ENCODE measurements around the gene OR2T27. TPM values are rescaled to one million over a fixed set of nuclear protein-coding genes. Genes with fewer than 3 reads are reported as not detected.

OR2T27 gene
- total and polyA plus RNA-seq, 2 experiments from 2014 or later = not detected

Other genes with a start within 250 kb of the OR2T27 start
- not detected in 2 replicates for gene OR2T2, start 209.9 kb downstream of the OR2T27 start, total RNA-seq (2014; rRNA removed; shearing (Covaris generic))
- gene OR2T2, start 209.9 kb downstream of the OR2T27 start, polyA plus RNA-seq (2016; fragmentation: Nextera tagmentation; extraction: Ambion mirVana) = not detected in 2 replicates
- gene OR2T3, start 182.2 kb downstream of the OR2T27 start, total RNA-seq (2014; rRNA removed; shearing (Covaris generic)) = not detected in 2 replicates
- gene OR2T3, start 182.2 kb downstream of the OR2T27 start, polyA plus RNA-seq (2016; fragmentation: Nextera tagmentation; extraction: Ambion mirVana) = not detected in 2 replicates
- not detected in 2 replicates for gene OR2T5, start 166.9 kb downstream of the OR2T27 start, total RNA-seq (2014; rRNA removed; shearing (Covaris generic))
- gene OR2T5, start 166.9 kb downstream of the OR2T27 start, polyA plus RNA-seq (2016; fragmentation: Nextera tagmentation; extraction: Ambion mirVana) = not detected in 2 replicates
- not detected in 2 replicates for gene OR2G6, start 147.5 kb downstream of the OR2T27 start, total RNA-seq (2014; rRNA removed; shearing (Covaris generic))
- gene OR2G6, start 147.5 kb downstream of the OR2T27 start, polyA plus RNA-seq (2016; fragmentation: Nextera tagmentation; extraction: Ambion mirVana) = not detected in 2 replicates
- not detected in 2 replicates for gene OR2T29, start 92.8 kb downstream of the OR2T27 start, total RNA-seq (2014; rRNA removed; shearing (Covaris generic))
- gene OR2T29, start 92.8 kb downstream of the OR2T27 start, polyA plus RNA-seq (2016; fragmentation: Nextera tagmentation; extraction: Ambion mirVana) = not detected in 2 replicates
- not detected in 2 replicates for gene OR2T34, start 80.8 kb downstream of the OR2T27 start, total RNA-seq (2014; rRNA removed; shearing (Covaris generic))
- not detected in 2 replicates for gene OR2T34, start 80.8 kb downstream of the OR2T27 start, polyA plus RNA-seq (2016; fragmentation: Nextera tagmentation; extraction: Ambion mirVana)
- gene OR2T10, start 57.8 kb downstream of the OR2T27 start, total RNA-seq (2014; rRNA removed; shearing (Covaris generic)) = not detected in 2 replicates
- gene OR2T10, start 57.8 kb downstream of the OR2T27 start, polyA plus RNA-seq (2016; fragmentation: Nextera tagmentation; extraction: Ambion mirVana) = not detected in 2 replicates
- gene OR2T11, start 20.4 kb downstream of the OR2T27 start, total RNA-seq (2014; rRNA removed; shearing (Covaris generic)) = not detected in 2 replicates
- not detected in 2 replicates for gene OR2T11, start 20.4 kb downstream of the OR2T27 start, polyA plus RNA-seq (2016; fragmentation: Nextera tagmentation; extraction: Ambion mirVana)
- gene OR2T35, start 10.2 kb downstream of the OR2T27 start, total RNA-seq (2014; rRNA removed; shearing (Covaris generic)) = not detected in 2 replicates
- not detected in 2 replicates for gene OR2T35, start 10.2 kb downstream of the OR2T27 start, polyA plus RNA-seq (2016; fragmentation: Nextera tagmentation; extraction: Ambion mirVana)
- gene OR14I1, start 47.2 kb upstream of the OR2T27 start, total RNA-seq (2014; rRNA removed; shearing (Covaris generic)) = not detected in 2 replicates
- gene OR14I1, start 47.2 kb upstream of the OR2T27 start, polyA plus RNA-seq (2016; fragmentation: Nextera tagmentation; extraction: Ambion mirVana) = not detected in 2 replicates
- not detected in 2 replicates for gene LYPD8, start 100.2 kb upstream of the OR2T27 start, total RNA-seq (2014; rRNA removed; shearing (Covaris generic))
- gene LYPD8, start 100.2 kb upstream of the OR2T27 start, polyA plus RNA-seq (2016; fragmentation: Nextera tagmentation; extraction: Ambion mirVana) = not detected in 2 replicates
- gene SH3BP5L, start 170.4 kb upstream of the OR2T27 start, total RNA-seq (2014; rRNA removed; shearing (Covaris generic)) = 16.8 and 26.1 TPM in 2 replicates
- 2.8 and 3.9 TPM in 2 replicates for gene SH3BP5L, start 170.4 kb upstream of the OR2T27 start, polyA plus RNA-seq (2016; fragmentation: Nextera tagmentation; extraction: Ambion mirVana)
- gene ZNF672, start 182.7 kb upstream of the OR2T27 start, total RNA-seq (2014; rRNA removed; shearing (Covaris generic)) = 26.3 and 39.7 TPM in 2 replicates
- gene ZNF672, start 182.7 kb upstream of the OR2T27 start, polyA plus RNA-seq (2016; fragmentation: Nextera tagmentation; extraction: Ambion mirVana) = 9.0 and 10.3 TPM in 2 replicates
- 34.4 and 57.1 TPM in 2 replicates for gene ZNF692, start 203.6 kb upstream of the OR2T27 start, total RNA-seq (2014; rRNA removed; shearing (Covaris generic))
- gene ZNF692, start 203.6 kb upstream of the OR2T27 start, polyA plus RNA-seq (2016; fragmentation: Nextera tagmentation; extraction: Ambion mirVana) = 38.3 and 41.2 TPM in 2 replicates